ENCODE measurements around the gene RFPL3.

The RFPL3 gene

GRCh38 chr22:32404021-32404420, 46.4 kb downstream of the RFPL3 start:
- no peak overlapping the region for H3K27ac ChIP-seq
- H3K36me3 ChIP-seq (replicated peaks): peaks cover 63% of the 10 kb centered on the region
- no peak for TF ChIP-seq CTCF (IDR thresholded peaks at IDR 0.05; ENCODE audit: low read depth, low read length, missing control alignments)
- in situ Hi-C loops (cut with HindIII; ENCODE audit: low pct_ligation_motif_present, low sequenced_read_pairs): no loop called here
- no peak for DNase-seq
- no peaks in the 10 kb centered on the region for H3K27me3 ChIP-seq (replicated peaks)
- H3K4me3 ChIP-seq (ENCODE audit: low read depth, low read length): no peak overlapping the region

- in situ Hi-C loops (cut with HindIII; ENCODE audit: low pct_ligation_motif_present, low sequenced_read_pairs): no loop called here
- no peak overlapping the region for H3K4me3 ChIP-seq (ENCODE audit: low read depth, low read length)
- no peak overlapping the region for H3K27ac ChIP-seq
- TF ChIP-seq CTCF (IDR thresholded peaks at IDR 0.05; ENCODE audit: low read depth, low read length, missing control alignments): no peak
- H3K27me3 ChIP-seq (replicated peaks): no peaks in the 10 kb centered on the region
- DNase-seq: no peak
- peaks cover 40% of the 10 kb centered on the region for H3K36me3 ChIP-seq (replicated peaks)
Observed at GRCh38 chr22:32407312-32407711, 49.6 kb downstream of the RFPL3 start.

- Histone ChIP-seq H3K27me3 (replicated peaks) (no peaks in the 10 kb centered on the region), H3K36me3 (replicated peaks) (peaks cover 40% of the 10 kb centered on the region), H3K27ac (no peak overlapping the region), H3K4me3 (ENCODE audit: low read depth, low read length) (no peak overlapping the region)
- in situ Hi-C loops (cut with HindIII; ENCODE audit: low pct_ligation_motif_present, low sequenced_read_pairs): no loop called here
- DNase-seq: no peak
- no peak for TF ChIP-seq CTCF (IDR thresholded peaks at IDR 0.05; ENCODE audit: low read depth, low read length, missing control alignments)
Observed at GRCh38 chr22:32407936-32408335, 50.3 kb downstream of the RFPL3 start.

- H3K4me3 ChIP-seq (ENCODE audit: low read depth, low read length): no peak overlapping the region
- no peaks in the 10 kb centered on the region for H3K27me3 ChIP-seq (replicated peaks)
- H3K27ac ChIP-seq: no peak overlapping the region
- no peak for TF ChIP-seq CTCF (IDR thresholded peaks at IDR 0.05; ENCODE audit: low read depth, low read length, missing control alignments)
- peaks cover 29% of the 10 kb centered on the region for H3K36me3 ChIP-seq (replicated peaks)
- DNase-seq: no peak
- in situ Hi-C loops (cut with HindIII; ENCODE audit: low pct_ligation_motif_present, low sequenced_read_pairs): no loop called here
Observed at GRCh38 chr22:32409977-32410376, 52.3 kb downstream of the RFPL3 start.

- Histone ChIP-seq H3K27me3 (replicated peaks) (no peaks in the 10 kb centered on the region), H3K27ac (no peak overlapping the region), H3K36me3 (replicated peaks) (peaks cover 24% of the 10 kb centered on the region), H3K4me3 (ENCODE audit: low read depth, low read length) (peak overlapping the region; percentile 95)
- TF ChIP-seq CTCF (IDR thresholded peaks at IDR 0.05; ENCODE audit: low read depth, low read length, missing control alignments): no peak
- in situ Hi-C loops (cut with HindIII; ENCODE audit: low pct_ligation_motif_present, low sequenced_read_pairs): no loop called here
- no peak for DNase-seq
Observed at GRCh38 chr22:32410459-32410858, 52.8 kb downstream of the RFPL3 start.

Measured in brain microvascular endothelial cell (primary cell).